ACC112 (cell line): ENCODE results near the gene KLC4.

Experiments used
- H2AFZ ChIP-seq: fragments of 200-600 bp; sonication (generic); one replicate; pipeline ENCODE4 v1.6.0; 2017; ENCODE audit warnings: antibody characterized with exemption, low read length; ENCODE audit not compliant: unreplicated experiment
- H3K27ac ChIP-seq: fragments of 200-600 bp; sonication (generic); 2 replicates; pipeline ENCODE4 v1.5.1; 2014; ENCODE audit warnings: low read depth, mild to moderate bottlenecking, antibody characterized with exemption, low read length, moderate library complexity
- H3K27me3 ChIP-seq: fragments of 200-600 bp; sonication (generic); 2 replicates; pipeline ENCODE4 v1.6.1; 2014; ENCODE audit warnings: mild to moderate bottlenecking, antibody characterized with exemption, low read length, moderate library complexity, mixed read lengths; ENCODE audit not compliant: insufficient read depth
- H3K36me3 ChIP-seq: fragments of 200-600 bp; sonication (generic); 2 replicates; pipeline ENCODE4 v1.6.1; 2016; ENCODE audit warnings: mild to moderate bottlenecking, antibody characterized with exemption, low read length, moderate library complexity, mixed read lengths; ENCODE audit not compliant: insufficient read depth
- H3K4me1 ChIP-seq: fragments of 200-600 bp; sonication (generic); one replicate; pipeline ENCODE4 v1.6.1; 2016; ENCODE audit warnings: low read length, mixed read lengths; ENCODE audit not compliant: insufficient read depth, unreplicated experiment, control insufficient read depth
- H3K4me3 ChIP-seq: fragments of 200-600 bp; sonication (generic); 2 replicates; pipeline ENCODE4 v1.5.1; 2014; ENCODE audit warnings: mild to moderate bottlenecking, low read depth, low read length
- H3K79me2 ChIP-seq: fragments of 200-600 bp; sonication (generic); one replicate; pipeline ENCODE4 v1.6.0; 2016; ENCODE audit warnings: low read length; ENCODE audit not compliant: control insufficient read depth, unreplicated experiment, insufficient read depth

The KLC4 gene

GRCh38 chr6:43082806-43083655 lies 23.6 kb downstream of the KLC4 start:
- no peaks in the 10 kb centered on the region for H3K36me3 ChIP-seq
- peaks cover 33% of the 10 kb centered on the region for H3K79me2 ChIP-seq
- H3K27ac ChIP-seq: no peak overlapping the region
- no peak overlapping the region for H2AFZ ChIP-seq
- peaks cover 8% of the 10 kb centered on the region for H3K4me1 ChIP-seq
- no peak overlapping the region for H3K4me3 ChIP-seq
- no peaks in the 10 kb centered on the region for H3K27me3 ChIP-seq

GRCh38 chr6:43086022-43086658 lies 26.7 kb downstream of the KLC4 start:
- Histone ChIP-seq H3K4me3 (no peak overlapping the region), H3K36me3 (no peaks in the 10 kb centered on the region), H2AFZ (no peak overlapping the region), H3K4me1 (peaks cover 12% of the 10 kb centered on the region), H3K27ac (no peak overlapping the region), H3K27me3 (no peaks in the 10 kb centered on the region), H3K79me2 (peaks cover 28% of the 10 kb centered on the region)

- Histone ChIP-seq H2AFZ (no peak overlapping the region), H3K36me3 (no peaks in the 10 kb centered on the region), H3K79me2 (peaks cover 21% of the 10 kb centered on the region), H3K4me3 (no peak overlapping the region), H3K4me1 (peaks cover 8% of the 10 kb centered on the region), H3K27ac (no peak overlapping the region), H3K27me3 (no peaks in the 10 kb centered on the region)
These were observed 29.2 kb downstream of the KLC4 start for GRCh38 chr6:43088654-43089056.

GRCh38 chr6:43089467-43089866 lies 30.0 kb downstream of the KLC4 start:
- peaks cover 20% of the 10 kb centered on the region for H3K79me2 ChIP-seq

GRCh38 chr6:43089874-43090558 lies 30.6 kb downstream of the KLC4 start:
- peaks cover 13% of the 10 kb centered on the region for H3K4me1 ChIP-seq
- H2AFZ ChIP-seq: no peak overlapping the region
- no peaks in the 10 kb centered on the region for H3K27me3 ChIP-seq
- H3K27ac ChIP-seq: no peak overlapping the region
- no peaks in the 10 kb centered on the region for H3K36me3 ChIP-seq
- peaks cover 15% of the 10 kb centered on the region for H3K79me2 ChIP-seq
- no peak overlapping the region for H3K4me3 ChIP-seq

More at GRCh38 chr6:43089467-43089866, 30.0 kb downstream of the KLC4 start:
- H3K36me3 ChIP-seq: no peaks in the 10 kb centered on the region
- H3K4me1 ChIP-seq: peaks cover 13% of the 10 kb centered on the region
- H3K27me3 ChIP-seq: no peaks in the 10 kb centered on the region
- H3K4me3 ChIP-seq: no peak overlapping the region
- H3K27ac ChIP-seq: no peak overlapping the region
- H2AFZ ChIP-seq: no peak overlapping the region

GRCh38 chr6:43090559-43090956 lies 31.1 kb downstream of the KLC4 start:
- H2AFZ ChIP-seq: no peak overlapping the region
- H3K4me1 ChIP-seq: peaks cover 13% of the 10 kb centered on the region
- H3K79me2 ChIP-seq: peaks cover 18% of the 10 kb centered on the region
- H3K27ac ChIP-seq: no peak overlapping the region
- H3K4me3 ChIP-seq: no peak overlapping the region
- H3K27me3 ChIP-seq: no peaks in the 10 kb centered on the region
- no peaks in the 10 kb centered on the region for H3K36me3 ChIP-seq

DNA sequence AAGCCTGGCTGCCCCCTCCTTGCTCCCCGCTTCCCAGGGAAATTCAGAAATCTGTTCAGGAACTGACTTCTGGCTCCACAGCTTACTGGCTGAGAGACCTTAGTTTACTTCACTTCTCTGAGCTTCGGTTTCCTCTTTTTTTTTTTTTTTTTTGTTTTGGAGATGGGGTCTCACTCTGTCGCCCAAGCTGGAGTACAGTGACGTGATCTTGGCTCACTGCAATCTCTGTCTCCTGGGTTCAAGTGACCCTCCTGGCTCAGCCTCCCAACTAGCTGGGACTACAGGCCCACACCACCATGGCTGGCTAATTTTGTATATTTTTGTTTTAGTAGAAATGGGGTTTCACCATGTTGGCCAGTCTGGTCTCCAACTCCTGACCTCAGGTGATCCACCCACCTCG lies 31.6 kb downstream of the KLC4 start:
- Histone ChIP-seq H3K36me3 (no peaks in the 10 kb centered on the region), H3K4me3 (no peak overlapping the region), H3K27ac (no peak overlapping the region), H3K79me2 (peaks cover 18% of the 10 kb centered on the region), H3K4me1 (peaks cover 14% of the 10 kb centered on the region), H3K27me3 (no peaks in the 10 kb centered on the region), H2AFZ (no peak overlapping the region)

DNA sequence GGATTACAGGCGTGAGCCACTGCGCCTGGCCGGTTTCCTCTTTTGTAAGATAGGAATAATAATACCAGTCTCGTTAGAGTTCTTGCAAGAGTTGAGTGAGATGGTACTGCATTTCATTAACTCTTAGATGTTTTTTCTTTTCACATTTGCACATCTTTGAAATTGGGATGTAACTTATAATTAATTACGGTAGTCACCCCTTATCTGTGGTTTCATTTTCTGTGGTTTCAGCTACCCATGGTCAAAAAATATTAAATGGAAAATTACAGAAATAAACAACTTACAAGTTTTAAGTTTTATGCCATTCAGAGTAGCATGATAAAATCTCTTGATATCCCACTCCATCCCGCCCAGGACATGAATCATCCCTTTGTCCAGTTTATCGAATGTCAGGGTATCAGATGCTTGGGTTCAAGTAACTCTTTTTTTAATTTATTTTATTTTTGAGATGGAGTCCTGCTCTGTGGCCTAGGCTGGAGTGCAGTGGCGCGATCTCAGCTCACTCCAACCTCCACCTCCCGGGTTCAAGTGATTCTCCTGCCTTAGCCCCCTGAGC lies 32.1 kb downstream of the KLC4 start:
- H2AFZ ChIP-seq: no peak overlapping the region
- H3K27me3 ChIP-seq: no peaks in the 10 kb centered on the region
- H3K79me2 ChIP-seq: peaks cover 18% of the 10 kb centered on the region
- H3K36me3 ChIP-seq: no peaks in the 10 kb centered on the region
- H3K4me1 ChIP-seq: peaks cover 17% of the 10 kb centered on the region
- H3K27ac ChIP-seq: no peak overlapping the region
- H3K4me3 ChIP-seq: no peak overlapping the region

DNA sequence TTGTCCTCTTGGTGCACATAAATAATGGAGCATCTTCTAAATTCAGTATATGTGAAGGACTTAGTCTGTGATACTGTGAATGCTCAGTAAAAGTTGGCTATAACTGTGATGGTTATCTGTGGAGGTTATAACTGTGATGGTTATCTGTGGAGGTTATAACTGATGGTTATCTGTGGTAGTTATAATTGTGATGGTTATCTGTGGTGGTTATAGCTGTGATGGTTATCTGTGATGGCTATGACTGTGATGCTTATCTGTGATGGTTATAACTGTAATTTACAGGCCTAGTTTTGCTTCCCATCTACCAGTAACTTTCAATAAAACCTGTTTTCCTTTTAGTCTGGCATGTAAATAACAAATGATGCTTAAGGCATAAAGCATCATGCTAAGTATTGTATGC lies 33.2 kb downstream of the KLC4 start:
- H2AFZ ChIP-seq: no peak overlapping the region
- no peaks in the 10 kb centered on the region for H3K36me3 ChIP-seq
- H3K4me3 ChIP-seq: no peak overlapping the region
- H3K79me2 ChIP-seq: peaks cover 24% of the 10 kb centered on the region
- H3K27me3 ChIP-seq: no peaks in the 10 kb centered on the region
- peaks cover 28% of the 10 kb centered on the region for H3K4me1 ChIP-seq
- H3K27ac ChIP-seq: no peak overlapping the region

DNA sequence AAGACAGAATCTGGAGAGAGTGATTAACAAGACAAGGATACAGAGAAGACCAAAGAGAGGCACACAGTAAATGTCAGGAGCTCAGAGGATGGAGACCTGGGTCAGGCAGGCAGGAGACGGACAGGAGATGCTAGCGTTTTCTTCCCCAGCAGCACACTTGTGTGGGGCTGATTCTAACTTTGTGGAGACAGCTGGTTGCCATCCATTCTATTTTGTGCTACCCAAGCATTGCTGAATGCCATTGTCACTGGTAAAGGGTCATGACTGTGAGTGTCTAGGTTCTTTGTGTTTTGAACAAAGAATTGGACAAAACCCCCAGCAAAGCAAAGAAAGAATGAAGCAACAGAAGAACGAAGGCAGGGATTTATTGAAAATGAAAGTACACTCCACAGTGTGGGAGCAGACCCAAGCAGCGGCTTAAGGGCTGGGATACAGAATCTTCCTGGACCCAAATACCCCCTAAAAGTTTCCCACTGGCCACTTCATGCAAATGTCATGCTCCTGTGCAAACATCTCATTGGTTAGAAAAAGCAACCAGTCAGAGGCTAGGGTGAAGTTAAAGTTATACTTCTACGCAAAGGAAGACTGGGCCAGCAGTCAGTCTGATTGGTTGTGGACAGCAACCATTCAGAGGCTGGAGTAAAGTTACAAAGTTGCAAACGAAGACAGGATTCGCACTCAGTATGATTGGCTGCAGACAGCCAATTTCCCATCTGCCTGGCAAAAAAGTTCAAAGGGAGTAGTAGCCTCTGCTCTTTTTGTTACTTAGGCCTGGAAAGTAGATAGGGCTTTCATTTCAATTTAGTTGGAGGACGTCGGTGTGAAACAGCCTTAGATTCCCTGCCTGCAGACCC lies 34.2 kb downstream of the KLC4 start:
- Histone ChIP-seq H3K79me2 (peaks cover 28% of the 10 kb centered on the region), H3K4me1 (peaks cover 33% of the 10 kb centered on the region), H3K27ac (peak overlapping the region; percentile 49), H2AFZ (peak overlapping the region; percentile 51), H3K27me3 (no peaks in the 10 kb centered on the region), H3K36me3 (no peaks in the 10 kb centered on the region), H3K4me3 (peak overlapping the region; percentile 80)
